GM19025 (cell line): ENCODE data around the gene C1orf53.

Source experiments
- ATAC-seq: cut with Tn5 transposase; IDR thresholded peaks from one replicate; pipeline ENCODE4 v1.9.1; 2021; ENCODE audit warnings: mild to moderate bottlenecking, low read depth, moderate library complexity; ENCODE audit not compliant: unreplicated experiment

Gene C1orf53

DNA sequence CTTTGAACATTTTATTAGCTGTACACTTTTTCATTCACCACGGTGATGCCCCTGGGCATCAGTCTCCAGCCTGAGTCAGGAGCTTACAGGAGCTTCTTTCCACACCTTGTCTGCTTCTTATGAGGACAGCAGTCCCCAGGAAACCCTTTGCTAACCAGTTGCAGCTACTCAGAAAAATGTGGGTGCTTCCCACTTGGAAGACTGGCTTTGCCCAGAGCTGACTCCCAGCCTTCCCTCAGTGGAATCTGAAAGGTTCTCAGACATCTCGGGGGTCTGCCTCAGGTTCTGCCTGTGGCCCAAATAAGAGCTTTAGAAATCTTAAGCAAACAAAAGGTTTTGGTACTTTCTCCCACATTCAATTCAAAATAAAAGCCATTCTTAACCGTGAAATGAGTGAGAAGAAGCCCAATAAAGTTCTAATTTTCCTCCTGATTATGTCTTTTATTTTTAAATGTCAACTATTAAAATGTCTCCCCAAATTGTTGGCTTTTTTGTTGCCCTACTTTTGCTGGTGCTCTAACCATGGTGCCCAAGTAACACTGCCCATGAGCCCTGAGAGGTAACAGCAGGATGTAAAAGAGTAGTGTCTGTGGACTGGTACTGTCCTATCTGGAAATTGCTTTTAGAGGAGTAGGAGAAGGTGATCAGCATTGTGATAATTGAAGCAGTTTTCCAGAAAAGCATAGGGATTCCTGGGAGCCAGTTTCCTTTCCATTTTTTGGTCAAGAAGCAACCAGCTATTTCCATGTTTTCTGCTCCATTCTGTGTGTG is 5.6 kb downstream of the C1orf53 start:
- no peak for ATAC-seq

DNA sequence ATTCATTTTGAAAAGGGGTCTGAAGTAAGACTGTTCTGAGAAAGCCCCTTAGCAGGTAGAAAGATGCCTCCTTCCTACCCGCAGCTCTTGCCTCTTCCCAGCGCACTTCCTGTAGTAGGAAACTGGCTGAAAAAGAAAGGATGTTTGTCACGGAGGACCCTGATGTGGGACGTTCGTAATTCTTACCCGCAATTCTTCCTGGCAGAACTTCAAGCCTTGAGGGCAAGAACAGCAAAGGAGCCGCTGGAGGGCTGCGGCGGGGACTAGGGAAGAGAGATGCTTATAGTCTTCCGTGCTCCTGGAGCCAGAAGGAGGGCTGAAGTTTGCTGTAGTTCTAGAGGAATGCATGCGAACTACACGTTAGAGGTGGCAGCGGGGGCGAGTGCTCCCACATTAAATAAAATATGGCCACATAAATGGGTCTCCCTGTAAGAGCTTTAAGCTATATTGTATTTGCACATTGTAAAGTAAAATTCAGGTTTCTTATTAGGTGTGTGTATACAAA is 6.3 kb downstream of the C1orf53 start:
- ATAC-seq, result no peak

DNA sequence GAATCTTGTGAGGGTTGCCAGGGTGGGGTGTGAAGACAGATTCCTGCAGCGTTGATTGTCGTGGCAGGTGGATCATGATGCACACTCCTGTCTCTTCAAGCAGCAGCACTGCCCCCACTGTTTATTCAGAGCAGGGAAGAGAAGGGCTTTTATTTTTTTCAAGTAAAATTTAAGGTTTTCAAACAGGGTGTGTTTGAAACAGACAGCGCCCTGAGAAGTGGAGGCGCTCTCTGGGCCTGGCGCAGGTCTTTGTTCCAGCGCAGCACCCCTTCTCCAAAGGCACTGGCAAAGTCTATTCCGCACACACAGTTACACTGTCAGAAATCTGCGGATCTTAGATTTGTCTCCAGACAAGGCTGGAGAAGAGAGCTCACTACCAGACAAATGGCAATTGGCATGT is 7.0 kb downstream of the C1orf53 start:
- no peak for ATAC-seq

DNA sequence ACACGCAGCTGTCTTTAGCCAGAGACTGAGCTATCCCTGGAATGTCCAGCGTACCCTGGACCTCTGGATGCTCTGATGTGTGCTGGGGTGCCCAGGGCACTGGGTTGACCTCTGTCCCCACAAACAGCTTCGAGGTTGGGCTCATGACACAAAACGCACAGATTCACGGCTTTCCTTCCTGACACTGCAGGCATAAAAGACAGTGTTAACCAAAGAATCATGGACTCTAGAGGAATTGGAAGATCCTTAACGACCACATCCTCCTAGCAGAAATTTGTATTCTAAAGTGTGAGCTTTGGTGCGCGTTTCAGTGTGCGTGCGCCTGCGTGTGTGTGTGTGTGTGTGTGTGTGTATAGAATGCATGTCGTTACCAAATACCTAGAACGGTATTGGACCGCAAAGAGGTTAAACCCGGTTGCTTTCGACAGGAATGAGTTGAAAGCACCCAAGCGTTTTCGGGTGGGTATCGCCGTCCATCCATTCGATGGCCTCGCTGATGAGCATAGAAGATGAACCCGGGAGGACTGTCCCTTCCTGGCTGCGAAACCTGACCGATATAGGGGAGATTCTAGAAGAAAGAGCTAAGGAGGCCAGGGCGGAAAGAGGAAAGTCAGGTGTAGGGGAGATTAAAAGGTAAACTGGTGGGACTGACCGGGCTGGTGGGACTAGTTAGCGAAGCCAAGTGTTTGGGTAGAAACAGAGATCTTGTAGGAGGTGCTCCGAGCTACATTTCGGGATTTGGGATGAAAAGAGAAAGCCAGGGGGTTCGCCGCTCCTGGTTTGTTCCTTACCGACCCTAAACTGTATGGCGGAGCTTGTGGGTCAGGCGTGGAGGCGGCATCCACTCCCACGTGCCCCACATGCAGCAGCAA is 7.9 kb downstream of the C1orf53 start:
- ATAC-seq, result no peak

DNA sequence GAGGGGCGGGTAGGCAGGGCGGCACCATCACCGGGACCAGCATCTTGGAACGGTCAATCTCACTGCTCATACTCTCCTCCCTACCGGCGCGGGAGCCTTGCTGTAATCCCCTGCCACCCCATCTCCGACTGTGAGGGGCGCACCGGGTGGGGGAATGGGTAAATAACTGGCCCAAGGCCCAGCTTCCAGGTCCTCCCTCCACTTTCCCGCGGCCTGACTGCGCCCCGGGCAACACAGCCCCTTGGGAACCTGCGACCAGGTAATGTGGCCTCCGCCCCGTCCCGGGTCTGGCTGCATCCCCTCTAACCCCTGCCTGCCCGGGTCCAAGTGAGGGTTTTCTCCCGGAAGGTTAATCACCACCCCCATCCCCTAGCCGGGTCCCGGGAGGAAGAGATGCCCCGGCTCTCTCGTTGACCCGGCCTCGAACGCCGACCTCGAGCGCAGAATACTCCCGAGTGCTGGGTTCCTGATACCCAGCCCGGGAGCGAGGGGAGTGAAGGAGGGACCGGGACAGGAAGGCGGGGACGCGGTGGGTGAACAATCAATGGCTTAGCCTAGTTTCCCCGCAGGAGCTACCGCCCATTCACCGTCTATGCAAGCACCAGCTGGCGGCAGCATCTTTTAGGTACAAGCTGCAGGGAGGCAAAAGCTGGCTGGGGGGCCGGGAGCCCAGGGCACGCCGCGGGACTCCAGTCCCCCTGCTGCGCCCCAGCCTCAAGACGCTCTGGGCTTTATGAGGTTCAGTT is 8.9 kb downstream of the C1orf53 start:
- ATAC-seq, result no peak

DNA sequence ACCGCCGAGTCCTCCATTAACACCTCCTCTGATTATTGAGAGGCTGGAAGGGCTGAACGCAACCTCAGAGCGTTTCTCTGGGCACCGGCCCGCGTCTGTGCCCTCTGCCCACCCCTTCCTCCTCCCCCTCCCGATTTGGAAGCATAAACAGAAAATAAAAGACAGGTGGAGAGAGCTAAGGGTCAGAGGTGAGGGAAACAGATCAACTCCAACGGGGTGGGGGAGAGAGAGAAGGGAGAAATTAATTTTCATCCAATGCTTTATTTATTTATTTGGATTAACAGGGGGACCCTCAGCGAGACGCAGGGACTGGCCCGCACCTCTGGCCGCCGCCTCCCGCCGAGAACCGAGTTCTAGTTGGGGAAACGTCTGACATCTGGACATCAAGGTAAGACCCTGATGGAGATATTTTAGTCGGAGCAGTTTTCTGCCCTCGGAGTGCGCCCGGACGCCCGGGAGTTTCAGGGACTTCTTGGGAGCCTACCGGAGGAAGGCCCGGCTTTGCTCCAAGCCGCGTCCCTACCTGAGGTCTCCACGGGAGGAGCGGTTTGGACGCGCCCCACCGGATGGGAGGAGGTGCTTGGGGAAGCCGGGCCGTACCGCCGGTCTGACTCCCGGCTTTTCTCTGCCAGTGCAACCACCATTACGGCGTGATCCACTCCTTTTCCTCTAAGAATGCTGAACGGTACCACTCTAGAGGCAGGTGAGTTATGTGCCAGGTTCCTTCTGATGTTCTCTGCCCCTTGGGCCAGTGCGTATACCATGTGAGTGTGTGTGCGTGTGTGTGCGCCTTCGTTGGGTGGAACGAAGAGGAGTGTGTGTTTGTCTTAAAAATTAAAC is 9.6 kb downstream of the C1orf53 start:
- no peak for ATAC-seq

DNA sequence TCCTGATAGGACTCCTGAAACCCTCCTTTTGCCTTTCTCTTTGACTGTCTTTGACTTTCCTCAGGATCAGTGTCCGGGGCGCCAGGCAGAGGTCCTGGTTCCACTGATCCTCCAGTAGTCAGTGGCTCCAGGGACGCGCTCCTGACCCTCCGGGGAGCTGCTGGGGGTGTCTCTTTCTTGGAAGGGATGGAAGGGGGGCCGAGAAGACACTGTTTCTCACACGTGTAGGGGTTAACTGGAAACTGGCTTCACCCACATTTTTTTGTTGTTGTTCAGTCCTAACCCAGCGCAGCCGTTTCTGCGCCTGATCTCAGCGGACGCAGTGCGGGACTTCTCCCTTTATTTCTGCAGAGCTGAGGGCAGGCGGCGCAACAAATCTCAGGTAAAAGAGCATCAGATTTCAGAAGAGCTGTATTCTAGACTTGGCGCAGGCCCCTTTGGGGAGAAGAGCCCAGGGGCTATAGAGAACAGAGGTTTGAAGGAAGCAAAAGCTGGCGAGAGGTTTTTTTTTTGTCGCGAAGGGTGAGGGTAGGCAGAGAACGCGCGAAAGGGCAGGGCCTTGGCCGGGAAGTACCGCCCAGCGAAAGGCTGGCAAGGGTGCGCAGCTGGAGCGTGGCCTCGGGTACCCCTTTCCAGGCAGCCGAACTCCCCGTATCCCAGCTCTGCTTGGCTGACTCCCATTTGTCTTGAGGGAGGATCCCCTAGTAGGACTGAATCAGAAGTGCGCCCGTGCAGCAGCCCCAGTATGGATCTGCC is 10.5 kb downstream of the C1orf53 start:
- ATAC-seq, result no peak

DNA sequence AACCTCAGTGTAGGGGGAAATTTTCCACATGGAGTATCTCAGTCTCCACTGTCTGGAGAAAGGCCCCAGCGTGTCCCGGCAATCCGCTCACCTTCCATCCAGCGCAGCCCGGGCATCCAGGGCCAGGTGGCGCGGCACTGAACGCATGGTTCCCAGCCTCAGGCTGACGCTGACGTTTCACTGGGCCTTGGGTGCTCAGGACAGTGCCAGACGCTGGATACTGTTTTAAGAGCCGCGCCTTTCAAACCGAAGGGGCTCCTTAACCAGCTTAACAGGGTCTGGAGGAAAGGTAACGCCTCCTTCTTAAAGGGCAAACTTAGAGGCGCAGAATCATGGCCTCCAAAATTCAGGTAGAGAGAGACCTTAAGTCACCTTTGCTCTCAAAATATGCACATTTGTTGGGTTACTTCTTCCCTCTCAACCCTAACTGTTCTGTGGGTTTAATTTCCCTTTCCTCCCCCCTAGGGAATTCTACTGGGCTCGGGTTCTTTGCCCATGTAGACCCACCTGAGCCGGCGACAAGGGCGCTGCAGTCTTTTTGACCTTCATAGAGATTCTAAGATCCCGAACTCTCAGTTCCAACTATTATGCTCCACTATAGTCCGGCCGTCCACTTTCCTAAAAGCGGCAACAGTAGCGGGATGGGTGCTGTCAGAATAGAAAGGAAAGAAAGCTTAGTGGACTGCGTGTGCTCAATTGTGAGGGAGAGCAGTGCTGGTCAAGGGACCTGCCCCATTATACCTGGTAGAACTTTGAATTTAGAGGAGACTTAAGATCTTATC is 11.3 kb downstream of the C1orf53 start:
- ATAC-seq, result no peak

DNA sequence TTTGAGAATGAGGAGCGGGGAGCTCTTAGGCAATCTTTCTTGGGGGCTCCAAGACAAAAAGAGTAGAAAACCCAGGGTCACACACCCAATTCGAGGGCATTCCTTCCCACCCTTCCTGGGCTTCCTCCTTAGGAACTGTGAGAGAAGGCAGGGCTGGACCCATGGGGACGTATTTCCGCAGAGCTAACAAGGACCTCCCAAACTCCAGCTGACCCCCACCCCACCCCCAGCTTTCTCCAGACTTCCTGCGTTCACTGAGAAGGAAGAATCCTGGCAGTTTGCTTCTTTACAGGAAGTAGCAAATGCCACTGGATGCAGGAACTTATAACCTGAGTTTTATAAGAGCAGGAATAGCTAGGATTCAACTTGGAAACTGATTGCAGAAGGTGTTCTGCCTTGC is 12.1 kb downstream of the C1orf53 start:
- no peak for ATAC-seq

DNA sequence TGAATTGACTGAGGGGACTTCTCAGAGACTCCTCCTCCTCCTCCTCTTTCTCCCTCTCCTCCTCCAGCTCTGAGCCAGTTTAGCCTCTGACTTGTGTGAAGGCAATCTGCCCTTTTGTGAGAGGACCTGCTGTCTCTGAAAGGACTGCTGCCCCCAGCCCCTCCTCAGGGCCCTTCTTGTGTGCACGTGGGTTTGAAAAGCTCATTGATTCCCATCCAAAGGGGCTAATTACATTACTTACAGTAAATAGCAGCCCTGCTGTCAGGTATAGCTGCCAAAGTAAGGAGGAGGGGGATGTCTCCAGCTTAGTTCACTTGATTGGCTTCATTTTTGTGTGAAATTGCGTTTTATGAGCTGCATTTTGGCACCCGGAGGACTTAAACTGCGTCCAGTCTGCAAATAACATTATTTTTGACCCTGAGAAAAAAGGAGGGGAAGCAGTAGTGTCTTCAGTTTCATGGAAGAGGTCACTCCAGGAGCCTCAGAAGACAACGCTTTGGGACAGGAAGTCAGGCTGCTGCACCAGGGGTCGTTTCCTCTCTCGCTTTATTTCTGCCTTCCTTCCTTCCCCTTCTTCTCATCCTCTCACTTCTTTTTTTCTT is 12.9 kb downstream of the C1orf53 start:
- no peak for ATAC-seq

DNA sequence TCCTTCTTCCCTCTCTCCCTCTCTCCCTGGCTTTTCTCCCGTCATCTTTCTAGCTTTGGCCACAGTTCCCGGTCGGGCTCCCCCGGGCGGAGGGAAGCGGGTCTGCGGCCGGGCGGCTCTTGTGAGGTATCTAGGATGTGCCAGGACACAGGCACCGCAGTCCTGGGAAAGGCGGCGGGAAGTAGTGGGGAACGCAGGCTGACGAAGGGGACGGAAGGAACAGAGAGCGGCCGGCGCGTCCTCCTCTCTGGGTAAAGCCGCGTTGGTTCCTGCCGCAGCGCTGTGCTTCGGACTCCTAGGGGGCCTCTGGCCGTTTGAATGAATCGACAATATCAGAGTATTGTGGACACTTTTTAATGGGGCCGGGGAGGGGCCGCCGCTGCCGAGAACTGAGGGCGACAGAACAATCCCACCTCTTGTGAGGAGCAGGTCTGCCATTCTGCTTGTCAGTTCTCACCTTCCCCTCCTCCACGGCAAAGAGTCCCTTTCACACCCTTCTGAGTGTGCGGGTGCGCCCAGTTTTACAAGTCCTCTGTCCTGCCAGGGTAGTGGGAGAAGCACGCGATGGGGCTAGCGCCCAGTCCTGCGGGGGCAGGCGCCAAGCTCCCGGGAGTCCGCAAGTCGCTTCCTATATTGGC is 13.6 kb downstream of the C1orf53 start:
- no peak for ATAC-seq

DNA sequence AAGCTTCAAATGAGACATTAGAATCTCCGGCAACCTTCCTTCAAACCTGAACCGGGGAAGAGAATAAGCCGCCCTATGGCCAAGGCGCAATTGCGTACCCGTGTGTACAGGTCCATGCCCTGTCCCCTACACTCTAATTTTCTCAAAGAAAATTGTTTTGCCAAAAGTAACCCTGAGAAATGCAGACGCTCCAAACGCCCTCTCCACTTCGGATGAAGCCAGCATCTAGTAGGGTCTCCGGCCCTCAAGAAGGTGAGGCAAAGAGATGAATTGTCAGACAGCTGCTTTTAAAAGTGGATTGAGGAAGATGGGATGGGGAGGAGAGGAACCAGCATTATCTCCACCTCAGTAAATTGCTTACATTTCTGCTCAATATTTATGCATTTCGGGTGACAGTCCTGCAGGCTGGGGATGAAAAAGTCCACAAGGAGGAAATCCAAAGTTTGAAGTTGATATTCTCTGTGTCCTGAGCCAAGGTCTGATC is 14.1 kb downstream of the C1orf53 start:
- no peak for ATAC-seq

DNA sequence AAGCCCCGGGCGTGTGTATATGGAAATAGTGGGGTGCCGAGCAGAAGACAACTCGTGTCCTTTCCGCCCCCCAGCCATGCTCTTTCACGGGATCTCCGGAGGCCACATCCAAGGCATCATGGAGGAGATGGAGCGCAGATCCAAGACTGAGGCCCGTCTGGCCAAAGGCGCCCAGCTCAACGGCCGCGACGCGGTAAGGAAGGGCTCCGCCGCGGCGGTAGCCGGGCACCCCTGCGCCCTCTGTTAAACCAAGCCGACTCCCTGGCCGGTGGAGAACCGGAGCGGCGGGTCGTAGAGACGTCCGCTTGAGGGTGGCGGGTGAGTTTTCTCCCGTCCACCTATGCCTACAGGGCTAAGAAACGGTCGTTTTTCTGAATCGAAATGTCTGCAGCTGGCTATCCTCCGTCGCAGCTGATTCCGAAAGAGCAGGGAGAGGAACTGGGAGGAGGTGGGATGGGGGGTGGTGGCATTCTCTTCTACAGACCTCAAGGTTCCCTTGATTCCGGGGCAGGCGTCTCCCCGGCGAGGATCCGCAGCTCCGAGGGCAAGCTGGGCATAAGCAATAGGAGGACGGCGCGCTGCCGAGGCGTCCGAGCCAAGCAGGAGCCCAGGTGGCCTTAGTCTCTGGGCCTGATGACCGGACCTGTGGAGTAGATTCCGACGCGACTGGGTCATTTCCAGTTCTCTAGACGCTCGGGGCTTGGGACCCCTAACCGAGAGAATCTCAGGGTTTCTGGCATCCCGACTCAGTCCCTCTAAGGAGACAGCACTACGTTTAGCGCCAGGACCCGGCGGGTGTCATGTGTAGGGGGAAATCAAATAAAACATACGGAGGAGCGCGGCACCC is 15.6 kb downstream of the C1orf53 start:
- ATAC-seq, result no peak

DNA sequence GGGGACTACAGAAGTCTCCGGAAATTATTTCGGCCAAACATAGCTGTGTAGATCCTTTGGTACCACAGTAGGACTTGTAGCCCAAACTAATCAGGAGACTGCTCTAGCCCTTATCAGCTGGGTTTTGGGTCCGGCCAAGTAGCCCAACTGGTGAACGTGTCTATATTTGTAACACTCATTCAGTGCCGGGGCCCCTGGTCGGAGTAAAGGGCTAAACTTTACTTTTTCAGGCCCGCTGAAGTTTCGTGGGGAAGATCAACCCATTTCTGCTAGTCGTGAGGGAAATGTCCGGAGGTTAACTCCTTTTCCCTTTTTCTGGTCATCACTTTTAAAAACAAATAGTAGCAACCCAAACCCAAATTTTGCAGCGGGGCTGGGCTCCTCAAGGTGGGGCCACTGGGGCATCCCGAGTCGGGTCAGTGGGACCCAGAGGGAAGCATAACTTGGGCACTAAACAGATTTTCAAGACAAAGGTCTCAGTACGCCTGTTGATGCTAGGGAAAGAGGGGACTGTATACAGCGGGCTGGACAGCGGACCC is 16.4 kb downstream of the C1orf53 start:
- no peak for ATAC-seq

DNA sequence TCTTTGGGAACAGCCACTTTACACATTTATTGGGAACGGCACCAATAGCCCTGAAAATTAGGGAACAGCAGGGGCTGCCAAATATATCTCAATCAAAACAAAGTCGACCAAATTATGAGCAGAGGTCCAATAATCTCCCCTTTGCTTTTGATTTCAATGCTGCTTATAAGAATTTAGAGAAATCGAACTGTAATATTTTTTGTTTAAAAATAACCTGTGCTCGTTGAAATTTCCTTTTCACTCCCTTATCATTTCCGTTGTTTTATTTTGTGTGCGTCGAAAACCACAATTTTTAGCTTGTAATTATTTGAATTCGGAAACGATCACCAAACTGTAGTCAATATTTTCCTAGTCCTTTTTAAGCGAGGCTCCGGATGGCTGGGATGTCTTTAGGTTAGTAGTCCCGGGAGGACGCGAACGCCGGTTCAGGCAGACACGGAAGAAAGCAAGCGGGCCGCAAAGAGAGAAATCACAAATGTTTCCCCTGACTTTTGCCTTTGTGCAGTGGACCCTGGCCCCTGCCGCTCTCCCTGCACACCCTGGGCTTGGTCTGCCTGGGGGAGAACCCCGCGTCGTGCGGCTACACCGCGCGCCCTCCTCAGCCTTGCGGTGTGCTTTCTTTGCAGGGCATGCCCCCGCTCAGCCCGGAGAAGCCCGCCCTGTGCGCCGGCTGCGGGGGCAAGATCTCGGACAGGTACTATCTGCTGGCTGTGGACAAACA is 17.1 kb downstream of the C1orf53 start:
- no peak for ATAC-seq

DNA sequence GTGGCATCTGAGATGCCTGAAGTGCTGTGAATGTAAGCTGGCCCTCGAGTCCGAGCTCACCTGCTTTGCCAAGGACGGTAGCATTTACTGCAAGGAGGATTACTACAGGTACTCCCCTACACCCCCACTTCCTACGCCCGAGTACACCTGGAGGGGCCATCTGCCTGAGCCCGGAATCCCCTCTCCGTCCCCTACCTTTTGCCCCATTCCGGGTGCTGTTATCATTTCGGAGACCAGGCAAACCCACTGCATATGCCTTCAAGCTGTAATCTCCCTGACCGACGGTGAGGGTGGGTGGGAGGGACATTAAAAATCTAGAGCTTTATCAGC is 17.6 kb downstream of the C1orf53 start:
- ATAC-seq, result no peak
